H1 (cell line): Measurements from ENCODE around the gene WNT9B. TPM values are rescaled to one million over a fixed set of nuclear protein-coding genes. Genes with fewer than 3 reads are reported as not detected.

Source experiments
- CEBPB ChIP-seq: IDR thresholded peaks from 2 replicates; pipeline ENCODE4 v1.6.1; 2012; ENCODE audit warnings: low read depth, low read length
- FOSL1 ChIP-seq: IDR thresholded peaks from 2 replicates; pipeline ENCODE4 v1.6.1; 2011; ENCODE audit warnings: mild to moderate bottlenecking, low read depth, low read length, moderate library complexity; ENCODE audit not compliant: insufficient read depth
- MAX ChIP-seq: IDR thresholded peaks from 2 replicates; pipeline ENCODE4 v1.6.1; 2012; ENCODE audit warnings: inconsistent platforms
- POLR2A ChIP-seq, 2 experiments: IDR thresholded peaks; 1 replicate in 1 of 2; 2 replicates in 1 of 2; pipeline ENCODE4 v1.6.1; 2011; ENCODE audit warnings: low read depth in 2 of 2, low read length in 2 of 2, mild to moderate bottlenecking in 2 of 2; ENCODE audit errors: control extremely low read depth in 1 of 2
- RNF2 ChIP-seq: fragments of 200-900, 300-1000 bp; sonication (generic); IDR thresholded peaks from 2 replicates; pipeline ENCODE4 v1.7.1; 2016; ENCODE audit warnings: borderline replicate concordance, low read depth, mild to moderate bottlenecking, antibody characterized with exemption, low read length; ENCODE audit not compliant: poor library complexity, severe bottlenecking; ENCODE audit errors: missing control alignments
- SP4 ChIP-seq: IDR thresholded peaks from 2 replicates; pipeline ENCODE4 v1.6.1; 2012; ENCODE audit warnings: low read length, inconsistent platforms
- SRF ChIP-seq: IDR thresholded peaks from 2 replicates; pipeline ENCODE4 v1.6.1; 2011; ENCODE audit warnings: mild to moderate bottlenecking, low read depth, low read length, moderate library complexity
- SUZ12 ChIP-seq: fragments of 200-600 bp; sonication (generic); IDR thresholded peaks from 2 replicates; pipeline ENCODE4 v1.6.1; 2012; ENCODE audit warnings: mild to moderate bottlenecking, inconsistent platforms, low read length, moderate library complexity, mixed read lengths
- ZNF274 ChIP-seq: IDR thresholded peaks from 2 replicates; pipeline ENCODE4 v1.7.0; 2012; ENCODE audit warnings: low read length, borderline replicate concordance; ENCODE audit errors: extremely low read depth
- polyA plus RNA-seq, 7 experiments: library from polyadenylated mRNA; depleted of rRNA in 3 of 7; stranded (reverse) in 5 of 7; unstranded in 2 of 7; fragments of >200 nt in 5 of 7; fragments of 200-250 nt in 2 of 7; gene quantifications; 1 replicate in 5 of 7; 2 replicates in 1 of 7; 4 replicates in 1 of 7; pipeline versions ENCODE4 v1.2.1 to v1.2.3, GENCODE V29; 2011 to 2013; ENCODE audit warnings: missing spikeins in 2 of 7, mixed read lengths in 2 of 7
- total RNA-seq: library from RNA; stranded (reverse); fragmentation: NEBNext Ultra II Directional; extraction: Animal tissue kit (Norgen Biotek cat#: 25700); gene quantifications from 2 replicates; pipeline ENCODE4 v1.2.1, GENCODE V29; 2021

Gene WNT9B
- total and polyA plus RNA-seq, 2 of the 8 experiments (the other 6 are each of a cell fraction or from before 2014, with no cell fraction given): 0.21 TPM; not detected in 1

GRCh38 chr17:46898364-46898763 is 47.0 kb downstream of the WNT9B start (continued):
- TF ChIP-seq FOSL1 (no peak), RNF2 (no peak), SRF (no peak), MAX (no peak), POLR2A (IDR thresholded peaks at IDR 0.05; ENCODE audit: control extremely low read depth in 1 of 2, low read depth in 2 of 2, low read length in 2 of 2) (no peak), SP4 (no peak), ZNF274 (no peak), CEBPB (no peak), SUZ12 (no peak)
